ENCODE measurements around the gene COL4A1.
A peak's percentile ranks its signal among the peaks of the same experiment; 100 is the strongest.

Gene COL4A1

GRCh38 chr13:110221406-110222117 is 85.4 kb downstream of the COL4A1 start:
- no peak for DNase-seq (ENCODE audit: low read depth, low spot score)

- DNase-seq (ENCODE audit: low read depth, low spot score), result no peak
These were observed 86.5 kb downstream of the COL4A1 start for GRCh38 chr13:110220471-110220870.

- peak; percentile 73 for DNase-seq (ENCODE audit: low read depth, low spot score)
These were observed 88.3 kb downstream of the COL4A1 start for GRCh38 chr13:110218581-110219201.

- no peak for DNase-seq (ENCODE audit: low read depth, low spot score)
These were observed 89.1 kb downstream of the COL4A1 start for GRCh38 chr13:110217811-110218210.

GRCh38 chr13:110217085-110217484 is 89.9 kb downstream of the COL4A1 start:
- DNase-seq (ENCODE audit: low read depth, low spot score), result no peak

GRCh38 chr13:110216398-110217041 is 90.4 kb downstream of the COL4A1 start:
- peak; percentile 67 for DNase-seq (ENCODE audit: low read depth, low spot score)

- no peak for DNase-seq (ENCODE audit: low read depth, low spot score)
These were observed 91.0 kb downstream of the COL4A1 start for GRCh38 chr13:110216006-110216397.

- no peak for DNase-seq (ENCODE audit: low read depth, low spot score)
These were observed 91.4 kb downstream of the COL4A1 start for GRCh38 chr13:110215606-110216005.

- DNase-seq (ENCODE audit: low read depth, low spot score), result no peak
These were observed 92.3 kb downstream of the COL4A1 start for GRCh38 chr13:110214637-110215036.

- DNase-seq (ENCODE audit: low read depth, low spot score), result no peak
These were observed 93.4 kb downstream of the COL4A1 start for GRCh38 chr13:110213461-110214074.

GRCh38 chr13:110212529-110212928 is 94.4 kb downstream of the COL4A1 start:
- no peak for DNase-seq (ENCODE audit: low read depth, low spot score)

- no peak for DNase-seq (ENCODE audit: low read depth, low spot score)
These were observed 95.2 kb downstream of the COL4A1 start for GRCh38 chr13:110211735-110212134.

GRCh38 chr13:110211046-110211445 is 95.9 kb downstream of the COL4A1 start:
- DNase-seq (ENCODE audit: low read depth, low spot score), result no peak

GRCh38 chr13:110210604-110210985 is 96.4 kb downstream of the COL4A1 start:
- no peak for DNase-seq (ENCODE audit: low read depth, low spot score)

GRCh38 chr13:110209950-110210603 is 96.9 kb downstream of the COL4A1 start:
- DNase-seq (ENCODE audit: low read depth, low spot score), result no peak

- no peak for DNase-seq (ENCODE audit: low read depth, low spot score)
These were observed 98.8 kb downstream of the COL4A1 start for GRCh38 chr13:110208116-110208515.

- DNase-seq (ENCODE audit: low read depth, low spot score), result no peak
These were observed 100.0 kb downstream of the COL4A1 start for GRCh38 chr13:110206996-110207395.

GRCh38 chr13:110206185-110206584 is 100.8 kb downstream of the COL4A1 start:
- DNase-seq (ENCODE audit: low read depth, low spot score), result no peak

GRCh38 chr13:110201114-110201513 is 105.8 kb downstream of the COL4A1 start:
- no peak for DNase-seq (ENCODE audit: low read depth, low spot score)

- no peak for DNase-seq (ENCODE audit: low read depth, low spot score)
These were observed 106.6 kb downstream of the COL4A1 start for GRCh38 chr13:110200276-110200870.

GRCh38 chr13:110199046-110199831 is 107.7 kb downstream of the COL4A1 start:
- no peak for DNase-seq (ENCODE audit: low read depth, low spot score)

Measured in brain pericyte (primary cell).